Panc1 (cell line): ENCODE measurements around the gene SNRPA1. TPM values are rescaled to one million over a fixed set of nuclear protein-coding genes. Genes with fewer than 3 reads are reported as not detected.

ENCODE experiments used
- ATAC-seq: fragments of 200-7000 bp; cut with Tn5 transposase; 2 replicates; pipeline ENCODE4 v1.9.1; 2020; ENCODE audit warnings: mild to moderate bottlenecking, moderate library complexity
- BruUV-seq: library from RNA; stranded (reverse); fragments of 400-500 nt; replicated peaks from 2 replicates; lab custom pipeline; 2021; lab: Mats Ljungman, UMichigan
- CTCF ChIA-PET: fragments of 300-600 bp; sonication (Branson Sonifier 250); formaldehyde crosslinking; loops from one replicate; lab custom pipeline; 2022; ENCODE audit warnings: antibody characterized with exemption; lab: Charles Lee
- POLR2A ChIA-PET: fragments of 300-600 bp; sonication (Branson Sonifier 250); formaldehyde crosslinking; loops from one replicate; lab custom pipeline; 2022; ENCODE audit warnings: antibody characterized with exemption; lab: Charles Lee
- DNase-seq: peaks from one replicate; pipeline ENCODE4 v3.0.0-alpha.2; 2010; ENCODE audit warnings: low read depth, low spot score
- H3K27ac ChIP-seq: 2 replicates; pipeline ENCODE4 v1.5.1; 2011; ENCODE audit warnings: mild to moderate bottlenecking, low read length, inconsistent platforms
- H3K27me3 ChIP-seq: fragments of 200-500 bp; sonication (Bioruptor generic); 2 replicates; pipeline ENCODE4 v1.6.0; 2014; ENCODE audit warnings: low read length, inconsistent platforms; ENCODE audit not compliant: control insufficient read depth, insufficient read depth
- H3K36me3 ChIP-seq: fragments of 200-500 bp; sonication (Bioruptor generic); 2 replicates; pipeline ENCODE4 v1.5.1; 2014; ENCODE audit warnings: inconsistent platforms, mild to moderate bottlenecking, low read length, moderate library complexity; ENCODE audit not compliant: control insufficient read depth, insufficient read depth
- H3K4me1 ChIP-seq: 2 replicates; pipeline ENCODE4 v1.5.1; 2011; ENCODE audit warnings: inconsistent platforms, mild to moderate bottlenecking, low read length, moderate library complexity; ENCODE audit not compliant: control insufficient read depth, insufficient read depth
- H3K4me3 ChIP-seq, 2 experiments: 2 replicates each; pipeline ENCODE4 v1.5.1; 2011 to 2012; ENCODE audit warnings: low read depth in 2 of 2, low read length in 2 of 2, mild to moderate bottlenecking in 2 of 2, inconsistent platforms in 1 of 2, moderate library complexity in 1 of 2
- H3K9me3 ChIP-seq: fragments of 200-500 bp; sonication (Bioruptor generic); 2 replicates; pipeline ENCODE4 v1.5.1; 2014; ENCODE audit warnings: low read depth, mild to moderate bottlenecking, inconsistent platforms, low read length, moderate library complexity; ENCODE audit not compliant: control insufficient read depth, insufficient read depth
- POLR2AphosphoS5 ChIP-seq: IDR thresholded peaks from 2 replicates; pipeline ENCODE4 v1.6.1; 2012; ENCODE audit warnings: mild to moderate bottlenecking, low read depth, low read length, moderate library complexity
- SIN3A ChIP-seq: IDR thresholded peaks from 2 replicates; pipeline ENCODE4 v1.6.1; 2012; ENCODE audit warnings: low read depth, mild to moderate bottlenecking, low read length, moderate library complexity, borderline replicate concordance; ENCODE audit not compliant: insufficient read depth
- TCF7L2 ChIP-seq: IDR thresholded peaks from 2 replicates; pipeline ENCODE4 v1.6.1; 2011; ENCODE audit warnings: mild to moderate bottlenecking, low read depth, low read length, inconsistent platforms
- in situ Hi-C: cut with HindIII; loops from 2 replicates; pipeline ENCODE4 v1.10.0; 2016; ENCODE audit warnings: low sequenced_read_pairs, low pct_unique_long_range_greater_than_20kb
- intact Hi-C: fragments of 100-400 bp; cut with micrococcal nuclease; formaldehyde crosslinking; loops from one replicate; pipeline ENCODE4 v1.10.0; 2022; ENCODE audit not compliant: unreplicated experiment
- total RNA-seq: library from RNA; stranded (reverse); gene quantifications from one replicate; pipeline ENCODE4 v1.2.1, GENCODE V29; 2021; ENCODE audit not compliant: unreplicated experiment
- TF ChIP-seq, protein P1 (sequence below): fragments of 450-650 bp; IDR thresholded peaks from 2 replicates; pipeline ENCODE4 v1.5.1; 2017; ENCODE audit warnings: mild to moderate bottlenecking
- TF ChIP-seq, protein P2 (sequence below), 2 experiments: IDR thresholded peaks; 2 replicates each; pipeline ENCODE4 v1.6.1; 2011 to 2012; ENCODE audit warnings: low read depth in 2 of 2, control low read depth in 1 of 2, low read length in 1 of 2, mild to moderate bottlenecking in 1 of 2, moderate library complexity in 1 of 2; ENCODE audit not compliant: insufficient read depth in 1 of 2

SNRPA1 gene
- total RNA-seq, 1 experiment from 2014 or later, result 98.0 TPM

DNA sequence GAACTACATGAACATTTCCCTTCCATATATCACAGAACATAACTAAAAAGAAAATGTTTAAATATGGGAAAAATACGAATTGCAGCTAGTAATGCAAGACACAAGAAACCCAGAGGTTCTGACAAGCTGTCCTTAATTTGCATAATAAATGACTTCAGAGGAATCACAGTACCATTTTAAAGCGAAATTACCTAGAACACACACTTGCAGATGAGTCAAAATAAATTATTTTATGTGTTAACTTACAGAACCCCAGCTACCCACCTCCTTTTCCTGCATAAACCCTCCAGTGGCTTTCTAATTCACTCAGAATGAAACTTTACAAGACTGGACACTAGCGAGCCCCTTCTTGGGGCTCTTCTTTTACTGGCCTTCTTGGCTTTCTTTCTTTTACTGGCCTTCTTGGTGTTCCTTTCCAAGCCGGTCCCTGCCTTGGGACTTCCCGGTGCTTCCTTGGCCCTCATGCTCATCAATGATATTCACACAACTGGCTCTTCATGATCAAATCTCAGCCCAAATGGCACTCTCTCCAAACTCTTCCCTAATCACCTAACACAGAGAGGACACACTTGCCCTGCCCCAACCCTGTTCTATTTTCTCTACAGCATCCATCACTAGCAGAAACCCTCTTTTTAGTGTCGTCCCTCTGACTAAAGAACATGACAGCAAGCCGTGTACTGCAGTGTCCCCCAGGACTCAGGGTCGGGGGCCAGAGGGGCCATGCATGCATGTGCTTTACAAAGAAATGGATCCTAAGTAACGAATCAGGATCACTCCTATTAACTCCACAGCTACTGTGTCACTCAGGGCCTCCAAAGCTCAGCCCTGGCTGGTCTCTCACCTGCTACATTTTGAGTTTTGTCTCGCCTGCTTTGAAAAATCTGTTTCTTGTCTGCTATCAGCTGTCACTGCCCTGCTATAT, 48.0 kb downstream of the SNRPA1 start:
- intact Hi-C loops, result no loop called here
- H3K4me1 ChIP-seq, result peaks cover 74% of the 10 kb centered on the region

DNA sequence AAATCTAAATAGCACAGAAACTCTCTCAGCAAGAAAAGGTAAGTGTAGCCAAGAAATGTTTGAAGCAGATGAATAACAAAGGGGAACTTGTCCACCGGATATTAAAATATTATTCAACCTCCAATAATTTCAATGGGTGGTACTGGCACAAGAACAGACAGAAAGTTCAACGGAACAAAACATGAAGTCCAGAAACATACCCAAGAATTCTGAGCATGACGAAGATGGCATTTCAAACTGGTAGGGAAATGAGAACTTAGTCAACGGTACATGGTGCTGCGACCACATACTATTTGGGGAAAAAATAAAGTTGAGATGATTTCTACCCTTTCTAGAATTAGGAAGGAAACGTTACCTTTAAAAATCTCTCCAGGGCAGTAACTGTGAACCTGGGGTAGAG, 48.7 kb downstream of the SNRPA1 start:
- peaks cover 4% of the 10 kb centered on the region; the same call in 1 of the 2 replicates for H3K36me3 ChIP-seq
- peaks cover 80% of the 10 kb centered on the region for H3K4me1 ChIP-seq
- H3K9me3 ChIP-seq, result no peaks in the 10 kb centered on the region
- ATAC-seq, result no peak
- BruUV-seq, result no TSS peak
- CTCF ChIA-PET, result no interaction called here
- intact Hi-C loops (no loop called here), in situ Hi-C loops (no loop called here)
- POLR2A ChIA-PET, result interaction anchor here (0.6 kb wide), 1 partner anchor 33 kb away, joined by 5 read pairs; no protein-coding TSS in a partner anchor
- no peak for DNase-seq
- H3K27me3 ChIP-seq, result no peaks in the 10 kb centered on the region
- H3K27ac ChIP-seq, result no peak overlapping the region
- no peak overlapping the region for H3K4me3 ChIP-seq
- TF ChIP-seq SIN3A (no peak), POLR2AphosphoS5 (no peak), TCF7L2 (no peak)
- TF ChIP-seq, protein P1, sequence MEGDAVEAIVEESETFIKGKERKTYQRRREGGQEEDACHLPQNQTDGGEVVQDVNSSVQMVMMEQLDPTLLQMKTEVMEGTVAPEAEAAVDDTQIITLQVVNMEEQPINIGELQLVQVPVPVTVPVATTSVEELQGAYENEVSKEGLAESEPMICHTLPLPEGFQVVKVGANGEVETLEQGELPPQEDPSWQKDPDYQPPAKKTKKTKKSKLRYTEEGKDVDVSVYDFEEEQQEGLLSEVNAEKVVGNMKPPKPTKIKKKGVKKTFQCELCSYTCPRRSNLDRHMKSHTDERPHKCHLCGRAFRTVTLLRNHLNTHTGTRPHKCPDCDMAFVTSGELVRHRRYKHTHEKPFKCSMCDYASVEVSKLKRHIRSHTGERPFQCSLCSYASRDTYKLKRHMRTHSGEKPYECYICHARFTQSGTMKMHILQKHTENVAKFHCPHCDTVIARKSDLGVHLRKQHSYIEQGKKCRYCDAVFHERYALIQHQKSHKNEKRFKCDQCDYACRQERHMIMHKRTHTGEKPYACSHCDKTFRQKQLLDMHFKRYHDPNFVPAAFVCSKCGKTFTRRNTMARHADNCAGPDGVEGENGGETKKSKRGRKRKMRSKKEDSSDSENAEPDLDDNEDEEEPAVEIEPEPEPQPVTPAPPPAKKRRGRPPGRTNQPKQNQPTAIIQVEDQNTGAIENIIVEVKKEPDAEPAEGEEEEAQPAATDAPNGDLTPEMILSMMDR, result no peak
- TF ChIP-seq, protein P2, sequence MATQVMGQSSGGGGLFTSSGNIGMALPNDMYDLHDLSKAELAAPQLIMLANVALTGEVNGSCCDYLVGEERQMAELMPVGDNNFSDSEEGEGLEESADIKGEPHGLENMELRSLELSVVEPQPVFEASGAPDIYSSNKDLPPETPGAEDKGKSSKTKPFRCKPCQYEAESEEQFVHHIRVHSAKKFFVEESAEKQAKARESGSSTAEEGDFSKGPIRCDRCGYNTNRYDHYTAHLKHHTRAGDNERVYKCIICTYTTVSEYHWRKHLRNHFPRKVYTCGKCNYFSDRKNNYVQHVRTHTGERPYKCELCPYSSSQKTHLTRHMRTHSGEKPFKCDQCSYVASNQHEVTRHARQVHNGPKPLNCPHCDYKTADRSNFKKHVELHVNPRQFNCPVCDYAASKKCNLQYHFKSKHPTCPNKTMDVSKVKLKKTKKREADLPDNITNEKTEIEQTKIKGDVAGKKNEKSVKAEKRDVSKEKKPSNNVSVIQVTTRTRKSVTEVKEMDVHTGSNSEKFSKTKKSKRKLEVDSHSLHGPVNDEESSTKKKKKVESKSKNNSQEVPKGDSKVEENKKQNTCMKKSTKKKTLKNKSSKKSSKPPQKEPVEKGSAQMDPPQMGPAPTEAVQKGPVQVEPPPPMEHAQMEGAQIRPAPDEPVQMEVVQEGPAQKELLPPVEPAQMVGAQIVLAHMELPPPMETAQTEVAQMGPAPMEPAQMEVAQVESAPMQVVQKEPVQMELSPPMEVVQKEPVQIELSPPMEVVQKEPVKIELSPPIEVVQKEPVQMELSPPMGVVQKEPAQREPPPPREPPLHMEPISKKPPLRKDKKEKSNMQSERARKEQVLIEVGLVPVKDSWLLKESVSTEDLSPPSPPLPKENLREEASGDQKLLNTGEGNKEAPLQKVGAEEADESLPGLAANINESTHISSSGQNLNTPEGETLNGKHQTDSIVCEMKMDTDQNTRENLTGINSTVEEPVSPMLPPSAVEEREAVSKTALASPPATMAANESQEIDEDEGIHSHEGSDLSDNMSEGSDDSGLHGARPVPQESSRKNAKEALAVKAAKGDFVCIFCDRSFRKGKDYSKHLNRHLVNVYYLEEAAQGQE (IDR thresholded peaks at IDR 0.05; ENCODE audit: insufficient read depth in 1 of 2, low read depth in 2 of 2, low read length in 1 of 2), result no peak

More for the DNA sequence above, 48.0 kb downstream of the SNRPA1 start:
- POLR2A ChIA-PET, result no interaction called here
- in situ Hi-C loops, result no loop called here
- CTCF ChIA-PET, result no interaction called here
- Histone ChIP-seq H3K27ac (no peak overlapping the region), H3K4me3 (no peak overlapping the region), H3K36me3 (peaks cover 4% of the 10 kb centered on the region; the same call in 1 of the 2 replicates), H3K27me3 (no peaks in the 10 kb centered on the region), H3K9me3 (no peaks in the 10 kb centered on the region)
- DNase-seq (no peak), ATAC-seq (no peak)
- no TSS peak for BruUV-seq
- TF ChIP-seq SIN3A (no peak), POLR2AphosphoS5 (no peak), TCF7L2 (no peak)
- TF ChIP-seq, protein P1, result no peak
- TF ChIP-seq, protein P2 (IDR thresholded peaks at IDR 0.05; ENCODE audit: insufficient read depth in 1 of 2, low read depth in 2 of 2, low read length in 1 of 2), result no peak
